Adrenal gland (tissue), 5 donors: Measurements from ENCODE around the gene CEMIP2.

Source experiments
- CTCF ChIP-seq, 6 experiments: fragments of 450-650 bp in 4 of 6; fragments of 200-600 bp in 2 of 6; sonication (generic) in 1 of 6; IDR thresholded peaks; 1 replicate in 5 of 6; 2 replicates in 1 of 6; pipeline versions ENCODE4 v1.5.1 to v1.8.0; 2016 to 2021; ENCODE audit warnings: antibody characterized with exemption in 6 of 6, mild to moderate bottlenecking in 2 of 6, moderate library complexity in 1 of 6
- POLR2A ChIP-seq, 2 donors: fragments of 450-650 bp; IDR thresholded peaks; one replicate each; pipeline ENCODE4 v1.6.1; 2017; ENCODE audit warnings: antibody characterized with exemption in 2 of 2, mild to moderate bottlenecking in 2 of 2, moderate library complexity in 1 of 2
- donor health status: DM: no; HTN: no; CAD: no.

GRCh38 chr9:71733176-71733575, 35.1 kb downstream of the CEMIP2 start:
- no peak for TF ChIP-seq CTCF (IDR thresholded peaks at IDR 0.05)
- no peak for TF ChIP-seq POLR2A (IDR thresholded peaks at IDR 0.05)
